ENCODE measurements around the gene PTMA. TPM values are rescaled to one million over a fixed set of nuclear protein-coding genes. Genes with fewer than 3 reads are reported as not detected.

Gene PTMA
- total RNA-seq, 4 donors from 2014 or later, result 631 to 1,160 (median 1,099) TPM

- no peak for DNase-seq
- TF ChIP-seq CTCF (IDR thresholded peaks at IDR 0.05) (no peak), POLR2A (IDR thresholded peaks at IDR 0.05) (no peak)
- no peak overlapping the region for H3K27ac ChIP-seq
- H3K36me3 ChIP-seq, result no peaks in the 10 kb centered on the region
- intact Hi-C loops (cut with DNase I), result no loop called here
- H3K9me3 ChIP-seq, result no peaks in the 10 kb centered on the region
- peaks cover 37 to 54% of the 10 kb centered on the region in 2 donors for H3K4me1 ChIP-seq
- no peaks in the 10 kb centered on the region for H3K27me3 ChIP-seq
- 88 to 98% methylated on average over 6 of the region's 6 CpGs for WGBS, 2 donors
- H3K4me3 ChIP-seq (replicated peaks in 1 of 3), result no peak overlapping the region
Measured at GRCh38 chr2:231676243-231676642, 32.1 kb upstream of the PTMA start.

- TF ChIP-seq POLR2A (IDR thresholded peaks at IDR 0.05) (no peak), CTCF (IDR thresholded peaks at IDR 0.05) (peak; percentile 85 to 99 (median 94))
- 2% methylated on average over 8 of the region's 8 CpGs for WGBS, 2 donors
- intact Hi-C loops (cut with DNase I), result loop anchor here (1.0 kb wide), 1 partner anchor 38 kb away; no protein-coding TSS in a partner anchor
- Histone ChIP-seq H3K4me1 (peaks cover 32 to 45% of the 10 kb centered on the region in 2 donors), H3K36me3 (no peaks in the 10 kb centered on the region), H3K27ac (no peak overlapping the region), H3K27me3 (no peaks in the 10 kb centered on the region), H3K4me3 (replicated peaks in 1 of 3) (no peak overlapping the region), H3K9me3 (no peaks in the 10 kb centered on the region)
- peak; percentile 84 to 90 for DNase-seq
Measured at GRCh38 chr2:231677632-231678104, 30.7 kb upstream of the PTMA start.

- Histone ChIP-seq H3K27ac (peak overlapping the region in 1 of 3 donors; percentile 91), H3K27me3 (no peaks in the 10 kb centered on the region), H3K36me3 (no peaks in the 10 kb centered on the region), H3K9me3 (no peaks in the 10 kb centered on the region), H3K4me3 (replicated peaks in 1 of 3) (no peak overlapping the region), H3K4me1 (peaks cover 11 to 30% of the 10 kb centered on the region in 2 donors)
- intact Hi-C loops (cut with DNase I), result no loop called here
- no peak for DNase-seq
- 83 to 85% methylated on average over 10 to 11 of the region's 11 CpGs for WGBS, 2 donors
- TF ChIP-seq CTCF (IDR thresholded peaks at IDR 0.05) (no peak), POLR2A (IDR thresholded peaks at IDR 0.05) (no peak)
Measured at GRCh38 chr2:231679908-231680284, 28.4 kb upstream of the PTMA start.

- intact Hi-C loops (cut with DNase I), result no loop called here
- peak; percentile 46 to 50 for DNase-seq
- Histone ChIP-seq H3K27me3 (no peaks in the 10 kb centered on the region), H3K4me3 (replicated peaks in 1 of 3) (peak overlapping the region in 2 of 3 donors; percentile 19 to 50), H3K36me3 (no peaks in the 10 kb centered on the region), H3K9me3 (no peaks in the 10 kb centered on the region), H3K27ac (peak overlapping the region; percentile 61 to 96 (median 91)), H3K4me1 (peaks cover 9 to 26% of the 10 kb centered on the region in 2 donors)
- WGBS, 2 donors, result 33 to 44% methylated on average over 26 to 35 of the region's 39 CpGs
- TF ChIP-seq CTCF (IDR thresholded peaks at IDR 0.05) (no peak), POLR2A (IDR thresholded peaks at IDR 0.05) (no peak)
Measured at GRCh38 chr2:231680285-231680991, 27.9 kb upstream of the PTMA start.

Measured in thyroid gland (tissue), 4 donors.